Activated T-helper 1 cell treated with anti-CD3 and anti-CD28 coated beads, Interleukin-2, amount 50 U/mL, for 16 hours (primary cell): ENCODE data around the gene IQUB.
"Not testable (repeated sequence)": the region's sequence is repeated elsewhere in the genome, so short reads cannot be mapped to it uniquely, and the experiment has no call there.

ENCODE experiments used
- DNase-seq, 2 donors: peaks; one replicate each; pipeline ENCODE4 v3.0.0-alpha.2; 2020; ENCODE audit warnings: low read depth in 1 of 2, low spot score in 1 of 2

Gene IQUB

GRCh38 chr7:123494193-123494796 is 40.1 kb downstream of the IQUB start:
- DNase-seq: no peak

GRCh38 chr7:123492485-123492884 is 41.9 kb downstream of the IQUB start:
- DNase-seq: no peak

- DNase-seq: no peak
Observed at GRCh38 chr7:123485721-123486120, 48.7 kb downstream of the IQUB start.

- DNase-seq: no peak
Observed at GRCh38 chr7:123485187-123485586, 49.2 kb downstream of the IQUB start.

- no peak for DNase-seq
Observed at GRCh38 chr7:123484199-123484598, 50.2 kb downstream of the IQUB start.

GRCh38 chr7:123480107-123480506 is 54.3 kb downstream of the IQUB start:
- DNase-seq: no peak

GRCh38 chr7:123478056-123478455 is 56.3 kb downstream of the IQUB start:
- not testable (repeated sequence) for DNase-seq

- no peak for DNase-seq
Observed at GRCh38 chr7:123472750-123473445, 61.5 kb downstream of the IQUB start.

- DNase-seq: no peak
Observed at GRCh38 chr7:123472327-123472726, 62.1 kb downstream of the IQUB start.

- no peak for DNase-seq
Observed at GRCh38 chr7:123468303-123468702, 66.1 kb downstream of the IQUB start.

GRCh38 chr7:123463890-123464289 is 70.5 kb downstream of the IQUB start:
- DNase-seq: no peak

- DNase-seq: no peak
Observed at GRCh38 chr7:123460616-123461015, 73.8 kb downstream of the IQUB start.

- DNase-seq: no peak
Observed at GRCh38 chr7:123455965-123456470, 78.4 kb downstream of the IQUB start.

GRCh38 chr7:123440101-123440548 is 94.3 kb downstream of the IQUB start:
- DNase-seq: no peak

- DNase-seq: no peak
Observed at GRCh38 chr7:123439191-123439590, 95.2 kb downstream of the IQUB start.

- DNase-seq: no peak
Observed at GRCh38 chr7:123437447-123437995, 96.9 kb downstream of the IQUB start.

- no peak for DNase-seq
Observed at GRCh38 chr7:123435080-123435700, 99.2 kb downstream of the IQUB start.

GRCh38 chr7:123433665-123434064 is 100.7 kb downstream of the IQUB start:
- no peak for DNase-seq

GRCh38 chr7:123432601-123433000 is 101.8 kb downstream of the IQUB start:
- no peak for DNase-seq

- DNase-seq: no peak
Observed at GRCh38 chr7:123431075-123431614, 103.2 kb downstream of the IQUB start.

- no peak for DNase-seq
Observed at GRCh38 chr7:123425246-123425645, 109.1 kb downstream of the IQUB start.

GRCh38 chr7:123424463-123424862 is 109.9 kb downstream of the IQUB start:
- no peak for DNase-seq
